ENCODE measurements around the gene SKOR2.
"Not testable (repeated sequence)": the region's sequence is repeated elsewhere in the genome, so short reads cannot be mapped to it uniquely, and the experiment has no call there.

SKOR2 gene

DNA sequence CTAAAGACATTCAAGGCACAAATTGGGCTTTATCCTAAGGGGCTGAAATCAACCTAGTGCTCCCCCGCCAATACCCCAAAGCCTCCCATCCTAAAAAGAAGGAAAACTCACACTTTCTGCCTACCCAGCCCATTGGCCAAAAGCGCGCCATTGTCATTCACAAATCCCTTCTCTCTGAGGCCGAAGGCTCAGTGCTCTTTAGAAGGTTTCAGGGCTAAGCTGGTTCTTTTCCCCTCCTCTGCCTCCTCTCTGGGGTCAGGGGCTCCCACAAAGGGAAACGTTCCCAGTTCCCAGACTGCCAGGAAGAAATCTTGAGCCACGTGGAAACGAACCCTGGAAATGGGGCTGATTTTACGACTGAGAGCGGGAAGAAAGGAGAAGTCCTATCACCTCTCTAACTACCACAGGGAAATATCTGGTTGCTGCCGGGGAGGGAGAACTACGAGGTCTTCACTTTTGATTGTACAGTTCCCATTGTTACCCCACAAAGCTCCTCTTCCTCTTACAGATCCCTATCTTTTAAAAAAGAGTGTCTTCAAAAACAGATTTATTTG is 1.7 kb upstream of the SKOR2 start:
- DNase-seq, result no peak

DNA sequence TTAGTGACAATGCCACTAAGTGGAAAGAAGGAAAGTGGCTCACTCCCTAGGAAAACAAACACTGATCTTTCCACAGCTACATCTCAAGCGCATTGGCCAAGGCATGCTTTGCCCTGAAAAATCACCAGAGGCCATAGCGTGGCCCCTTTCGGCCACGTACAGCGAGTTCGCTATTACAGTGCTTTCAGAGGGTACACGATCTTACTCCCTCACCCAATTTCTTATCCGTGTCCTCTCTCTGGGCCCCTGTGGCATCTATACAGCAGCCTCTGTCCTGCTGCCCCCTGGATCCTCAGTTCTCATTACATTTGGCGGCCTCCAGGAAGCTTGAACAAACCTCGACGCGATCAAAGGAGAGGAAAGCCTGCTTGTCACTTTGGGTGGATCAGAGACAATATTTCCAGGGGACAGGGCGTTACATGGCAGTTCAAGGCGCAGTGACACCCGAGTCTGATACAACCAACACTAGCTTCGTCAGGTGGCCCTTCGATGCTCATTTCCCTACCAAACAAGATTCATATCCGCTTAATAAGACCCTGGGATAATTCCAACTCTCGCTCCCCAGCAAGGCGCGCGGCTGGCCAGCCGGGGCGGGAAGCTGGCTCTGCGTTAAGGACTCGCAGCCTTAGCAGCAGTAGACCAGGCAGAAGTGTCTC is 941 bp downstream of the SKOR2 start:
- no peak for DNase-seq

DNA sequence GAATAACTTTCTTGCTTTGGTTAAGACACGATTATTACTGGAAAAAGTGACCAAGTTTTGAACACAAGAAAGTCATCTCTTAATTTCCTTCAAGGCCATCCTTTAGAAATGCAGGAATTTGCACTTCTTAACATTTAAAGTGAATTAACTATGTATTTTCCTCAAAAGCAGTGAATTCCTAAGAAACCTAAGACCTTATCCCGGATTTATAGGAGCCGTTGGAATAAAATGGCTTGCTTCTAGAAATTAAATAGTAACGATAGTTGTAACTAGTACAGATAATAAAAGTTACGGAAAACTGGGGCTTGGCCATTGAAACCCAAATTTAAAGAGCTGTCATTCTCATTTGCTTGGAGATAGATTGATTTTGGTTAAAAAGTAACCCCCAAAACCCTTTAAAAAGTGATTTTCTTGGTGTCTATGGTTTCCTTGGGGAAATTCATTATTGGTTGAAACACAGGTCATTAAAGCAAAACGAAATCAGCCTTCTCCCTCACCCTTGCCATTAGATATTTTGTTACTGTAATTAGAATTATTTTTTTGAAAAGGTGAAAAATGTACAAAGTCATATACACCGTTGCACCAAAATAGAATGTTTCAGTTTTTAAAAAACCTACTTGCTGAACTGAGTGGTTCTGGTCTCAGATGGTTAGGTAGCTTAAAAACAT is 2.0 kb downstream of the SKOR2 start:
- no peak for DNase-seq

DNA sequence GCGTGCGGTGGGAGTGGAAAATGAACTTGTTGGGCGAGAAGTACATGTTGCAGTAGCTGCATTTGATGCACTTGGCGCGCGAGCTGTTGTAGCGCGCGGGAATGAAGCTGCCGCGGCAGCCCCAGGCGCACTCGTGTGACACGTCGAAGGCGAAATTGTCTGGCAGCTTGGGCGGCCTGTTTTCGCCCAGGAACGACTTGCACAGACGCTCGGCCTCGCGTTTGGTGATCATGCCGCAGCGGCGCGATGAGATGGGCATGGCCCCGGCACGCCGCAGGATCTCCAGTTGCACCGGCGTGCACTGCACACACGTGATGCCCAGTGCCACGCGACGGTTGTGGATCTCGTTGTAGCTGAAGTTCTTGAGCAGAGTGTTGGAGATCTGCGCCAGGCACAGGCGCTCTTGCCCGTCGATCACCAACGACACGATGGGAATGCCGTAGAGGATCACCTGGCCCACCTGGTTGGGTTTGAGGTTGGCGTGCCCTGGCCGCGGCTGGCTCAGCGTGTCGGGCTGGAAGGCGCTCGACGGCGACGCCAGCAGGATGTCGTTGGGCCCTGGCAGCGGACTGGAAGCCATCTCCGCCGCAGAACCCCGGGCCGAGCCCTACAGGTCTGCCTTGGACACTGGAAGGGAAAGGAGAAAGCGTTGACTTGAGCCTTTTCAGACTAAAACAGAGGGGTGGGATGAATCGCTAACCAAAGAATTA is 2.7 kb downstream of the SKOR2 start:
- no peak for DNase-seq

DNA sequence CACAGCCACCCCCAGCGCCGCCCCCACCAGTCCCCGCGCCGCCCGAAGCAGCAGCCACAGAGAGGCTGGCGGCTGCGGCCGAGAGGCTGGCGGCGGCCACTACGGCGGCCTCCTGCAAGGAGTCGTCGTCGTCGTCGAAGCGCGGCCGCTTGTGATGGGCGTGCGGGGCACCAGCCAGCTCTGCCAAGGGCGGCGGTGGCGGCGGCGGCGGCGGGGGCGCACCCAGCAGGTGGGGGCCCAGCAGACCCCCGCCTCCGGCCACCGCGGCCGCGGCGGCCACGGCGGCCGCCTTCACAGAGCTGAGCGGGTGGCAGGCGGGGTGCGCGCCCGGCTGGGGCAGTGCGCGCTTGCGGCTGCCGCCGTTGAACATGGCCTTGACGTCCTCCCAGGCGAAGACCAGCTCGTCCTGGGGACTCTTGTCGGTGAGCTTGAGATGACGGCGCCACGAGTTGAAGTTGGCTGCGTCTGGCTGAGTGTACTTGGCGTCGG is 3.3 kb downstream of the SKOR2 start:
- no peak for DNase-seq

DNA sequence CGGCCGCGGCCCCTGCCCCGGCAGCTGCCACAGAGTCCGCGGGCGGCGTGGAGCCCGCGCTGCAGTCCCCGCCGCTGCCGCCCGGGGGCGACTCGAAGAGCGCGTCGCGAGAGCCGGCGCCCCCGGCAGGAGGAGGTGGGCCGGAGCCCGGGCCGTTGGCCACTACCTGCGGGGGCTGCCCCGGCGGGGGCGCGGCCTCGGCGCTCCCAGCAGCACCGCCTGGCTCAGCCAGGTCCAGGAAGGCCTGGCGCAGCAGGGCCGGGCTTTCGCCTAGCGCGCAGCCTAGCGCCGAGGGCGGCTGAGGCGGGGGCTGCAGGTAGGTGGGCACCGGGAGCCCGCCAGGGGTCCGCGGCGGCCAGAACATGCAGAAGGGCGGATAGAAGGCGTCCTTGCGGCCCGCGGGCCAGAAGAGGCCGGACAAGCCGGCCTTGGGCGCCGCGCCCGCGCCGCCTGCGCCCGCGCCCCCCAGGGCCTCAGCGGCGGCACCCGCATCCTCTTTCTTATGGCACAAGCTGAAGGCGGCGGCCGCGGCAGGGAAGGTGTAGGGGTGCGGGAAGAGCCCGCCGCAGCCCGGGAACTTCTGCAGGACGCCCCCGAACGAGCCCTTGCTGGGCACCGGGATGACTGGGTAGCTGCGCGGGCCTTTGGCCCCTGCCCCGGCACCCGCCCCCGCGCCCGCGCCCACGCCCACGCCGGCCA is 3.9 kb downstream of the SKOR2 start:
- no peak for DNase-seq

DNA sequence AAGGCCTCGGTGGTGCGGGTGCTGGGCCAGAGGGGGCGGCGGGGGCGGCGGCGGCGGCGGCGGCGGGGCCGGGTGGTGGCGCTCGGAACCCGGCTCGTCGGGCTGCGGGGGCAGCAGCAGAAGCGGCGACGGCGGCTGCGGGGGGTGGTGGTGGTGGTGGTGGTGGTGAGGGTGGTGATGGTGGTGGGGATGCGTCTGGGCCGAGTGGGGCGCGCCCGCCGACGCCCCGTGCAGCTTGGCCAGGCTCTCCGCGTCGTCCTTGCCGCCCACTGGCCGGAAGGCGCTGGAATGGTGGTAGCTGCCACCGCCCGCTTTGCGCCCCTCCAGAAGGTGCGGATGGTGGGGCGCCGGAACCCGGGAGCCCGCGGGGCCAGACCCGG is 4.4 kb downstream of the SKOR2 start:
- DNase-seq, result no peak

DNA sequence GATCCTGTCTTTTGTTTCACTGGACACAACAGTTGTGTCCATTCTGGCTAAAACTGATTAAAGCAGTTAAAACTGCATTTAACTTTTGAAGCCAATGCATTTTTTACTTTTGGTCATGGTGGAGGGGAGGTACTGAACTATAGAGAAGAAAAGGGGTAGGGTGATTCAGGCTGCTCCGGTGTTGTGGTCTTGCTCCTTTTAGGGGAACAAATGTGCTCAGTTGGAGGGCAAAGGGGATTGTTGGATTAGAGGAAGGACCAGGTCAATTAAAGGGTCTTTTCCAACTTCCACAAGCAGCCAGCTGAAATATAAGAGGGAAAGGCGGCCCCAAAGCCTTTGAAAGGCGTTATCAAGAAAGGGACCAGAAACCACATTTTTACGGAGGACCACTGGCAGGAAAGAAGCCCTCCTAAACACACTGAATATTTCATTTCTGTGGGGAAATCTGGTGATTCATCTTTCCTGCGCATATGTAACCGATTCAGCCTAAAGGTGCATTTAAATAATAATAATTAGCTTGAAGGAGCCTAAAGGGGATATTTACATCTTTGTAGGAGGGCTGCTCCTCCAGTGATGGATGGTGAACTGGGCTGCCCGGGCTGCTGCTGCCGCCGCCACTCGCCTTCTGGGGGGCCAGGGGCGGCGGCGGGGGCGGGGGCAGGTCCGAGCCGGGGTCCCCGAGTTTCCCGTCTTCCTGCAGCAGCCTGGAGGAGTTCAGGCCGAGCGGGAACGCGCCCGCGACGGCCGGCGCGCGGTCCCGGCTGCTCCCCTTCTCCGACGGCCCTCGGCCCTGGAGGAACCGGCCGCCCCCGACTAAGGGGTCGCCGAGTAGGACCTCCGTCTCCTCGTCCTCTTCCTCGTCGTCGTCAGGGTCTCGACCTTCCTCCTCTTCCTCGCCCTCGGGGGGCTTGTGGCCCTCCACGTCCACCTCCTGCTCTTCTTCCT is 5.2 kb downstream of the SKOR2 start:
- no peak for DNase-seq

DNA sequence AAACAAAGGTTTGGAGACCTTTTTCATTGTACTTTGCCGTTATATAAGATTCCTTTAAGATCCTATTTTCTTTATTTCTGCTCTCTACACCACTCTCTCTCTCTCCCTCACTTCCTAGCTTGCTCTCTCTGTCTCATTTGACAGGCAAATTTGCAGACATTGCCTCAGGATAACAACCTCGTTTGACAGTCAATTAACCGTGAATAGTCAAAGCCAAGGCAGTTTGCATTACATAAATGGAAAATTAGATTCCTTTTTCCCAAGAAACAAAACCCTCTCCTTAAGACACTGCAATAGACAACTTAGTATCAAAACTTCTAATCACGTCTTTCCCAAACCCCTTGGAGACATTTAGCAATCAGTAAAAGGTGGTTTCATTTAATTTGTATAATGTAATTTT is 7.4 kb downstream of the SKOR2 start:
- no peak for DNase-seq

DNA sequence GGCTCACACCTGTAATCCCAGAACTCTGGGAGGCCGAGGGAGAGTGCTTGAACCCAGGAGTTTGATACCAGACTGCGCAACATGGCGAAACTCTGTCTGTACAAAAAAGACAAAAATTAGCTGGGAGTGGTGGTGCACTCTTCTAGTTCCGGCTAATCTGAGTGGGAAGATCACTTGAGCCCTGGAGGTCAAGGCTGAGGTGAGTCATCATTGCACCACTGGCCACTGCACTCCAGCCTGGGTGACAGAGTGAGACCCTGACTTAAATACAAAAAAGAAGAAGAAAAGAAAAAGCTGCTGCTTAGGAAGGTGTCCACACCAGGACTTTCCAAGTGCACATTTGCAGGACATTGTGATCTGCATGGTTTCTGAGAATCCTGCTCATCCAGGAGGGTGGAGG is 16.4 kb downstream of the SKOR2 start:
- DNase-seq, result no peak

DNA sequence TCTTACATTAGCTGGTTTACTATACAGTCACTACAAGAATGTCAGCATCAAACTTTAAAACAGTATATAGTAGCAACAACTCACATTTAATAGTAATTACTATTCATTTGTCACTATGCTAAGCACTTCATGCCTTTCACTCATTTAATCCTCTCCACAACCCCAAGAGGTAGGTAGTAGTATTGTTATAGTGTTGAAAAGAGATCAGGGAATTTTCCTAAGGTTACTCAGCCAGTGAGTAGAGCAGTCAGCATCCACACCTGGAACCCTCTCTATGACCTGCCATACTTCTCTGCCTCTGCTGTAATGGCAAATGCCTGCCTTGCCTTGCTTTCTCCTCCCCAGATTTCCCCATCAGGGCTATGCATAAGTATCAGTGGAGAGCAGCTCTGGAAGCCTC is 24.8 kb downstream of the SKOR2 start:
- no peak for DNase-seq

DNA sequence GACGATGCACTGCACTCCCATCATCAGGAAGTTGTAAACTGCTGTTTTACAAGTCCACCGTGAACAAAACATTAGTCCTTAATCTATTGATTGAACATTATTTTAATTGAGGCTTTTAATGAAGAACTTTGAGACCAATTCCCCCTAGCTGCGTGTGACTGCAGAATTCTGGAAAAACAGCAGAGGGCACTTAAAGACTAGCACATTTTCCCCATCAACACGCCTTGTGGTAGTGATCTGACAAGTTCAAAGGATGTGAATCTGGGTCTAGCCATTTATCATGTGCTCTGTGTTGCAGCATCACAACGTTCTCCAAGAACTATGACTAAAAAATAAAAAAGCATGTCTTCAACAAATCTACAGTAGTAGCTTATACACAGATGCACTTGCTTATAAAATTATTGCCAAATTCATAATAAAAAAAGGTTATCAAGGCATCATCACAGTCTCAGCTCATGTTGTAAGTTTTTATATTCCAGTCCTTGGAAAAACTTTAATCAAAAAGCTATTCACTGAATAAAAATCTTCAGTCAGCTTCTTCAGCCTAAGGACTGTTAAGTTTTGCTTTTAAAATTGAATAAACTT is 35.8 kb downstream of the SKOR2 start:
- no peak for DNase-seq

DNA sequence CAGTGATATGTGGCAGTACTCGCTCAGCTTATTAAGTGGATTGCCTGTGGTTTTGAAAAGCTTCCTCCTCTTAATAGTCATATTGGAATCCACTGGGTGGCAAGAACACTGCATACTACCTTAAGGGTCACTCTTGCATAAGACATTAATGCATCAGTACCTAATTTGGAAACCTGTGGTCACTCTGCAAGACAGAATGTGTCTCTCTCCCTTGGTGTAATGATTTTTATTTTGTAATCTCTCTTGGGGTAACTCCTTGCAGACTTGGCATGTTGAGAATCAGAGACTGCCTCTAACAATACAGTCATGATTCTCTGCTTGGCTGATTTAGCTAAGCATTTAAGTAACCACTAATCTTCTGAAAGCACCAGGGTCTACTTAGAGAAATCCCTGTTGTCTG is 42.3 kb downstream of the SKOR2 start:
- DNase-seq, result no peak

DNA sequence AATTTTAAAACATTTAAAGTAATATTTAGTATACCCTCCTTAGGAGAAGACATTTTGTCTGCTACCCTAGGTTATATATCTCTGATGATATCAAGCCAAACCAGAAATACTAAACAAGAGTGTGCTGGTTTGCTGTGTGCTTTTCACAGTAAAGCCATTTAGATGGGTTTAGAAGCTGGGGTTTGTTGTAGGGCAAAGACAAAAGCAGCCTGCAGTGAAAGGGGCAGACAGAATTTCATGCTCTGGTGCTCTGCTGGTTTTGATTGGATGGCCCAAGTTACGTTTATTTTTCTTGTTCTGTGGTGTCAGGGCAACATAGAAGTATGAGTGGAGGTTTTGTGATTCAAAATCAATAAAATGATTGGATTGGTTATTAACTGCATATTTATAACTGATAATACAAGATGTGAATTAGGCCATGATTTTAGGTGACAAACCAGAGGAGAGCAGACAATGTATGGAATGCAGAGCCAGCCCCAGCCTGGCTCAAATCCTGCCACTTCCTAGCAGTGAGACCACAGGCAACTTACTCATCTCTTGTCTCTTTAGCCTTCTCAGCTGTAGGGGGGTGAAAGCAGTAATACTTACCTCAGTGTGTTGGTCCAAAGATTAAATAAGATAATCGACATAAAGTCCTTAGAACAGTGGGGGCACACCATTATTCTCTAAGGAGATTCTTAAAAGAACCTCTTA is 44.4 kb downstream of the SKOR2 start:
- DNase-seq, result no peak

DNA sequence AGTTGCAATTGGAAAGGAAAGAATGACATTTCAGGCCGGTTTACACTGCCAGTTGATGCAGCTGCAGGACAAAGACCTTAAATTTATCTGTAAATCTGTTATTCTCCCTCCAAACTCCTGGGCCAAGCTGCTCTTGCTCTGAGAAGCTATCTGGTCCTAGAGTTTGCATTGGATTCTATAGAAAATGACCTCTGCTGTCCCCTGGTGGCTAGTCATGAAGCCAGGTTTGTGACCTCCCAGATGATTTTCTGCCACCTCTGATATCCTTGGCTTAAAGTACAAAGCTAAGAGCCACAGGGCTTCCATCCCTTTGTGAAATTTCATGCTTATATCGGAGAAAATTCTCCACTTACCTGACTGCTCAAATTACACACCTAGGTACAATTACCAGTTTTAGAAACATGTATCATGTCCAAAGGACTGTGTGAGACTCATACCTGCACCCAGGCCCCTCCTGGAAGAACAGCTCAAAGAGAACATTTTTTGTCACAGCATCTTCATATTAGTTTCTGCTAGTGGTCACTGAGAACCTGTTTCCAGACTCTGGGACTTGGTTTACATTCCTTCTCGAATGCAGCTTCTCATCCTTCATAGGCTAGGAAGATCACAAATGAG is 46.4 kb downstream of the SKOR2 start:
- no peak for DNase-seq

DNA sequence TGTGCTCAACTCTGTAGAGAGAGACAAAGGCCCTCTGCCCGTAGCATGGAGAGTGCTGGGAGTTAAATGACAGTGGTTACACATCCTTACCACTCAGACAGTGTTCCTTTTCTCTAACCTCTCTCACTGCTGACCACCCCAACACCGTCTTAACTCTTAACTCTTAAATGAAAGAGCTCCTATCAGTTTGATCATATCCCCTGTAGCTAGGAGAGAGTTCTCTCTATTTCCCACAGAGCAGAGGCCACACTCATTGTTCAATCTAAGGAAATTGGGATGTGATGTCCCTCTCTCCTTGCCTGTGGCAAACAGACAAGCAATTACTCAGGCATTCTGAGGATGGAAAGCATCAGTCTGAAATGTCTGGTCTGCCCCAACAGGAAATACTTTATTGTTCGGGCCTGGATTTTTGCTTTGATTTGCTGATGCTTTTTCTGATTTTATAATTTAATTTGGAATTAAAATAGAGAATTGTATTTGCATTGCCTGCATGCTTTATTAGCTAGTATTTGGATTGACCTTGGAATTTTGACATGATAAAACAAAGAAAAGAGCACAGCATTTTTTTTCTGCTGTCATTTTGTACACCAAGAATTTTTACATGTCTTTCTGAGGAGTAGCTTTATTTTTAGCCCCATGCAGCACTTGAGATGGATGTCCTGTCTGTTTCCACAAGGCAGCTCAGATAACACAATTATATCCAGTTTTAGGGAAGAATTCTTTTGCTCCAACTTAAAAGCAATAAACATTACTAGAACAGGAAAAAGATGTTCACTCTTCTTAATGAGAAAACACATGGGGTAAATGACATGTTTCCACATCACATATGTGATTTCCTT is 47.6 kb downstream of the SKOR2 start:
- no peak for DNase-seq

DNA sequence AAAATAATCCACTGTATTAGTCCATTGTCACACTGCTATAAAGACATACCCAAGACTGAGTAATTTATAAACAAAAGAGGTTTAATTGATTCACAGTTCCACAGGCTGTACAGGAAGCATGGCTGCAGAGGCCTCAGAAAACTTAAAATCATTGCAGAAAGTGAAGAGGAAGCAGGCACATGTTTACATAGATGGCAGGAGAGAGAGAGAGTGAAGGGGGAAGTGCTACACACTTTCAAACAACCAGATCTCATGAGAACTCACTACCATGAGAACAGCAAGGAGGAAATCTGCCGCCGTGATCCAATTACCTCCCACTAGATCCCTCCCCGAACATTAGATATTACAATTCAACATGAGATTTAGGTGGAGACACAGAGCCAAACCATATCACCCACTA is 55.5 kb downstream of the SKOR2 start:
- DNase-seq, result not testable (repeated sequence)

DNA sequence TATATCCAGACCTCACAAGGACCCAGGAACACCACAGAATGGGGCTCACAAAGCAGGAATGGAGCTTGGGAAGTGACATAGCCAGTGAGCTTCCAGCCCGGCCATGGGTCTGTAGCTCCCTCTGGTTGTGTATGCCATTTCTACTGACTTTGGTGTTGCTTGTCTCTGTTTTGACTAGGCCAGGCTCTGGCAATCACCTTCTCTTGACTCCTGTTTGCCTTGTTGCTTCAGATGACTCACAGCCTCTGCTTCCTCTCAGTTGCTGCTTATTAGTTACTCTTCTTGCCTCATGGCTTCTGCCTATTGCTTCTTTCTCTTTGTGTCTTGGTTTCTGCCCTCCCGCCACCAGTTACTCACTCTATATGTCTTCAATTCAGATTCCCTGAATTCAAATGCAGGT is 59.5 kb downstream of the SKOR2 start:
- DNase-seq, result no peak

DNA sequence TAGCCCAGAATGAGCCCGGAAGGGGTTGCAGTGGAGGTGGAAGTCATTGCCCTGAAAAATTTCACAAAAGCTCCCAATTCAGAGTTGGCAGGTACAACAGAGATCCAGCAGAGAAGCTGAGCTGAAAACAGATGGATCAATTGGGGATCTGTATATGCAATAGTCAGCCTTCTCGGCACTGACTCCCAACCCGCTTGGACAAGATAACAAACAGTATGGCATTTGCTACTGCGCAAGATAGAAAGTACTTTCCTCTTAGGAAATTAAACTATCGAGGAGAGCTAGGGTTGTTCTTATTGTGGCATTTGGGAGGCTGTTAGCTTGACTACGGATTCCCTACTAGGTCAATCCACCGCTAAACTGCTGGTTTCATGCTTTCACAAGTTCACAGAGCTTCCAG is 63.7 kb downstream of the SKOR2 start:
- DNase-seq, result no peak

Measured in KG1 (cell line).